Measurements from ENCODE around the gene RAB37.

RAB37 gene, protein sequence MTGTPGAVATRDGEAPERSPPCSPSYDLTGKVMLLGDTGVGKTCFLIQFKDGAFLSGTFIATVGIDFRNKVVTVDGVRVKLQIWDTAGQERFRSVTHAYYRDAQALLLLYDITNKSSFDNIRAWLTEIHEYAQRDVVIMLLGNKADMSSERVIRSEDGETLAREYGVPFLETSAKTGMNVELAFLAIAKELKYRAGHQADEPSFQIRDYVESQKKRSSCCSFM

DNA sequence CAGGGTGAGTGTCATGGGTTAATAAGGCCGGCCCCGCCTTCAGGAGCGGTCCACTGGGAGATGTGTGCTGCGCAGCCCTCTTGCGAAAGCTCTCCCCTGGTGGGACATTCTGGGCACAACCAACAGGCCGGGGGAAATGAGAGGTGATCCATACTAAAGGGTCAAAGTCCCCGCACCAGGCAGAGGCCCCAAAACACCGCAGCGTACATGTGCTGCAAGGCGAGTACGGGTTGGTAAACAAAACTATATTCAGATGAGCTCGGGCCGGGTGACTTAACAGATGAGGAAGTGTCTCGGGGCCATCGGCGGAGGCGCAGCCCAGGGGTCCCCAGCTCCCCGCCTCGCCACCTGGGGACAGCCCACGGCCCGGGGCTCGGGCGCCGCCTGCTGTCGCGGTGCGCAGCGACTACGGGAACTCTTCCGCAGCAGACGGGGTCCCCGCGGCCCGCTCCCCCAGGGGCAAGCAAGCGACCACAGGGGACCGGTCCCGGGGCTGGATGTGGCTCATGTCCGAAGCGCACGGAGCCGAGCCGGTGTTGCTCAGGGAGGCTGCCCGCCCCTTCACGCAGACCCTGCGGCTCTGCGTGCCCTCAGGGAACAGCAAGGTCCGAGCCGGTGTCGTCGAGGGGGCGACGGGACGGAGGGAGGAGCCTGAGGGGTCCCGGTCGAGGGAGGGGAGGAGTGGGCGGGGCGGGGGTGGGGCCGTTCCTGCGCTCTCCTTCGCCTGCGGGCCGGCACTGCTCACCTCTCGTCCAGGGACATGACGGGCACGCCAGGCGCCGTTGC is at the start of gene RAB37:
Gene RAB37, plus strand, starts transcription at position 744 of the 786 bp plus-strand sequence. Its CDS starts 17 bp downstream, at position 761.
- DNase-seq, result no peak

DNA sequence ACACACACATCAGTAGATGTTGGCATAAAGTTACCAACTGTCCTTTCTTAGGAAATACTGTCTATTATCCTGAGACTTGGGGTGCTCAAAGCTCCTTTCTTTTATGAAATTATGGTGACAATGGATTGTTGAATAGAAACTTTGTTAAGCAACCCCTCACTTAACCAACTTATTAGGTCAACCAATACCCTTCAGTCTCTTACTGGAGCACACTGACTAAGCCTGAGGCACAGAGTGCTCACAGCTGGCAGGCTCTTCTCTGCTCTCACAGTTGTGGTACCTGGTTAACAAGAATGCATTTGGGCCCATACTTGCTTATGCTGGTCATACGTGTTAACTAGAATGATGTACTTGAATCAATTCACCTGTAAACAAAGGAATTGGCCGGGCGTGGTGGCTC is 49.2 kb upstream of the RAB37 start:
- DNase-seq, result no peak

DNA sequence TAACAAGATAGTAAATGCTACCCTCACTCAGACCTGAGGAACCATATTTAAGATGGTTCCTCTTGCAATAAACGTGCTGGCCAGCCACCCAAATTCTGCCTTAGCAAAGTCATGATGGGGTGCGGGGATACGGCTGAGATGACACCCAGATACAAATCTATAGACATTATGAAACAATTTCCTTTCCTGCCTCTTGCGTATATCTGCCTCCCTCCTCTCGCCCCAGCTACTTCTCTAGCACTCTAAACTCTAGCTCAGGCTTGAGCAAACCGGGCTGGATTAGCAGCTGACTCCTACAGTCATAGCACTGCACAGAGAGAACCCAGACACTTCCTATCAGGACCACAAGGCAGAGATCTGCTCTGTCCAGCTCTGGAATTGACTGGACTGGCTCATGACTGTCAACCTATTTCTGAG is 46.6 kb upstream of the RAB37 start:
- no peak for DNase-seq

DNA sequence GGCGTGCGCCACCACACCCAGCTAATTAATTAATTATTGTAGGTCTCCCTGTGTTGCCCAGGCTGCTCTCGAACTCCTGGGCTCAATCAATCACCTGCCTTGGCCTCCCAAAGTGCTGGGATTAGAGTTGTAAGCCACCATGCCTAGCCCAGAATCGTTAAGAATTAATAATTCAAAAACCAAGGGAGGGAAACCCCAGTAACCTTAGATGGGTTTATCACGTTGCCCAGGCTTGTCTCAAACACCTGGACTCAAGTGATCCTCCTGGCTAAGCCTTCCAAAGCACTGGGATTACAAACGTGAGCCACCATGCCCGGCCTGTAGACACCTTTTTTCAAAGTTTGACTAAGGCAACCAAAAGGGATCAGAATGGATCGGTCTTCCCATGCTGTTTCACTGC is 45.9 kb upstream of the RAB37 start:
- DNase-seq, result no peak

DNA sequence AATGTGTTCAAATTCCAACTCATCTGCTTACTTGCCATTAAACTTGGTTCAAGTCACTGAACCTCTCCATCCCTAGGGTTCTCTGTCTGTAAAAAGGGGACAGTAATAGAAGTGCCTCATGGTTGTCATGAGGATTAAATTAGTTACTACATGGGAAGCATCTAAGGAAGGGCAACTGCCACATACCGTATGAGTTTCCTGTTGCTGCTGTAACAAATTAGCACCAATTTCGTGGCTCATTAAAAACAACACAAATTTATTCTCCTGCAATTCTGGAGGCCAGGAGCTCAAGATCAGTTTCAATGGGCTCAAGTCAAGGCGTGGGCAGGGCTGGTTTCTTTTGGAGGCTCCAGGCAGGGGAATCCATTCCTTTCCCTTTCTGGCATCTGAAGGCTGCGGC is 43.0 kb upstream of the RAB37 start:
- DNase-seq, result no peak

DNA sequence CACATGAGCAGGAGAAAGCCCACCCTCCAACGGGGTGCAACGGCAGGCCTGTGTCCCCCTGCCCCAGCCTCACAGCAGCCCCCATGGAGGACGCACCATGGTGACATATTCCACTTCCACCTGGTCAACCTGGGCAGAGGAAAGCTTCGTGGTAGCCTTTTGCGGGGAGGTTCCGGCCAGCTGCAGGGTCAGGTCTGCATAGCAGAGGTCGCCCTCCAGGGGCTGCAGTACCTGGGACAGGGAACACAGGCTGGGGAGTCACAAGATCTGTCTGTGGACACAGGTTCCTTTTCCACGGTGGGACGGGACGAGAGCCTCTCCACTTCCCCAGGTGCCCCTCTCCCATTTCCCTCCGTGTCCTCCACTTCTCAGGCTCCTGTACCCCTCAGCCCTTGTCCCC is 41.4 kb upstream of the RAB37 start:
- no peak for DNase-seq

DNA sequence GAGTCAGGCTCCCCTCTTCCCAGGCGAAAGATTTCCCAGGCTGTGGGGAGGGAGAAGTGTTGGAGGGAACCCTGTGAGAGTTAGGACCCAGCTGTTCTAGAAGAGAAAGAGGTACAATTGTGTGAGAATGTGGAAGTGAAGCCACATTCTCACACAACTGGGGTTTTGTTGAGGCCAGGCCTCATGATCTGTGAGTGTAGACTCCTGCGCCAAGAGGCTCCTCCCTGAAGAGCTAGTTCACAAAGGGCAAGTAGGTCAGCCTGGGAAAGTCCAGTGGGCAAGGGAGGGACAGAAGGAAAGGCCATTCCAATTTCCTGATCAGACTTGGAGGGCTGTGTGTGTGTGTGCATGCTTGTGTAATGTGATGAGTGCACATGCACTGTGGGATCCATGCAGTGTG is 39.5 kb upstream of the RAB37 start:
- no peak for DNase-seq

DNA sequence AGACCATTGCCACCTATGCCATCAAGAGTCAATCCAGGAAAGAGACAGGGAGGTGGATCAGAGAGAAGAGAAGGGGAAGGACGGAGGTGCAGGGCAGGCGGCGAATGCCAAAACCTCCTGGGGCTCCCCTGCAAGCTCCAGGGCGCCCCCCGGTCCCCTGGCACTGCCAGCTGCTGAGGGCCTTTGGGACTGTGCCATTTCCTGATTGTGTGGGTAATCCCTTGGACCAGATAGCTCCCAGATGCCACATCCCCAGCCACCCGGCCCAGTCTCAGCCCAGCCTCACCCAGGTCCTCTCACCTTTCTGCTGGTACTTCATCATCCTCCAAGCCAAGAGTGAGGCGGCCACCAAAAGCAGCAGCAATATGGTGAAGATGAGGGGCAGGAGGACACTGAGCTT is 39.0 kb upstream of the RAB37 start:
- DNase-seq, result no peak

DNA sequence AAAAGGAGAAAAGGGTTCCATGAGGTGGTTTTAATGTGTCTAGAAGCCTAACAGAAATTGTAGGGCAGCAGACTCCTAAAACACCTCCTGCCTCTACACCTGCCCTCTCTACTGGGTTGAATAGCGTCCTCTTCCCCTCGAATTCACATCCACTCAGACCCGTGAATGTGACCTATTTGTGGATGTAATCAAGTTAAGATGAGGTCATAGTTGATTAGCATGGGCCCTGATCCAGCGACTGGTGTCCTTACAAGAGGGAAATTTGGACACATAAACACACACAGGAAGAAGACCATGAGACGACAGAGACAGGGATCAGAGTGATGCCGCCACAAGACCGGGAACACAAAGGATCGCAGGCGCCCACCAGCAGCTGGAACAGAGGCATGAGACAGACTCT is 37.8 kb upstream of the RAB37 start:
- DNase-seq, result no peak

DNA sequence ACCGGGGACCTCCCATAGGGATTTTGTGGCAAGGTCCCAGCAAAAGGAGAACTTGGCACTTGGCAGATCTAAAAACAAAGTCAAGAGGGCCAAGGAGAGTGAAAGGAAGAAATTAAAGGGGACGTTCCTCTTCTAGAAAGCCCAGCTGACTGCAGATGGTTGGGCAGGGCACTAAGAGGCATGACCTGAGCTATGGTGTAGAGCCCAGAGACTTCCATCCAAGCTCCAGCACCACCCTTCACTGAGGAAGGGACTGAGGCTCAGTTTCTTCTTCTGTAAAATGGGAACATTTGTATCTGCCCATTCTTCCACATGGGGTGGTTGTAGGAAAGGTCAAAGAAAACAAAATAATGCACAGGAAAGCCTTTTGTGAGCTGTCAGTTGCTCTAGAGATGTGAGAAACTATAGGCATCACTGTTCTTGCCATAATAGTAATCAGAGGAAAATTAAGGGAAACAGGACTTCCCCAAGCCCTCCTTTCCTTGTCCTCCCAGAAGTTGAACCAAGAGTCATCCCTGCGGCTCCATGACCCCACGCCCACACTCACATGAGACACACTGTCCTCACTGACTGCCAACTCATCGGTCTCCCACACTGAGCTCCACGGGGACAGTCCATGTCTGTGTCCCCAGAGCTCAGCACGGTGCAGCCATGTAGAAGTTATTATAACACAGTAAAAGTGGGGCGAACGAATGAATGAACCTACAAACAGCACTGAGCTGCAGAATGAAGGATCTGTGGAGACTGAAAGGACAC is 34.8 kb upstream of the RAB37 start:
- no peak for DNase-seq

DNA sequence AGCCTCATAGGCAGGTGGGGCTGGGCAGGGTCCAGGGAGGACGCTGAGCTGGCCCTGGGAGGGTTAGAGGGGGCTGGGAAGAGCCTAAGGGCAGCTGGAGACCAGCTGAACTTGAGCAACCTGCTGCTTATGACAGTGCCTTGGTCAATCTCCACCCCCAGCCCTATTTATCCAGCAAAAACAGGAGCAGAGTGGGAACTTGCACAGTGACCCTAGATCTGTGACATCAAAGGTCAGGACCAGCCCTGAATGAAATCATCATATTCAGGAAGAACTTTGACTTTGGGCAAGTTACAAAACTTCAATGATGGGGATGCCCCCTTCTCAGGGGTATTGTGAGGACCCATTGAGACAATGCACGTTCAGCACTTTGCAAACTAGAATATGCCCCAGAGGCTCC is 33.7 kb upstream of the RAB37 start:
- DNase-seq, result no peak

DNA sequence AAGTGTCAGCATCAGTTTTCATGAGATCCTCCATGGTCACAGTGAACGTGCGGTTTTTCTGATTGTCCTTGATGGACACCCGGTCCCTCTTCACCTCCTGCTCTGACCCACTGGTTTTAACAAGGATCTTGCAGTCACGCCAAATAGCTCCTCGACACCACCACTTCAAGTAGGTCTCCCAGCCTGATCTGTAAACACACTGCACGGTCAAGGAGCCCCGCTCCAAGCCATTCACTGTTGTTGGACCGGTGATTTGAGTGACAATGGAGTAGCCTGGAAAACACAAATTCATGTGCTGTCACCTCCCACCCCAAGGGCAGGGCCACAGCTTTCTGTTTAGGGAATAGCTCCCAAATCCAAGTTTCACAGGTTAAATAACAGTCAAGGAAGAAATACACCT is 32.5 kb upstream of the RAB37 start:
- no peak for DNase-seq

DNA sequence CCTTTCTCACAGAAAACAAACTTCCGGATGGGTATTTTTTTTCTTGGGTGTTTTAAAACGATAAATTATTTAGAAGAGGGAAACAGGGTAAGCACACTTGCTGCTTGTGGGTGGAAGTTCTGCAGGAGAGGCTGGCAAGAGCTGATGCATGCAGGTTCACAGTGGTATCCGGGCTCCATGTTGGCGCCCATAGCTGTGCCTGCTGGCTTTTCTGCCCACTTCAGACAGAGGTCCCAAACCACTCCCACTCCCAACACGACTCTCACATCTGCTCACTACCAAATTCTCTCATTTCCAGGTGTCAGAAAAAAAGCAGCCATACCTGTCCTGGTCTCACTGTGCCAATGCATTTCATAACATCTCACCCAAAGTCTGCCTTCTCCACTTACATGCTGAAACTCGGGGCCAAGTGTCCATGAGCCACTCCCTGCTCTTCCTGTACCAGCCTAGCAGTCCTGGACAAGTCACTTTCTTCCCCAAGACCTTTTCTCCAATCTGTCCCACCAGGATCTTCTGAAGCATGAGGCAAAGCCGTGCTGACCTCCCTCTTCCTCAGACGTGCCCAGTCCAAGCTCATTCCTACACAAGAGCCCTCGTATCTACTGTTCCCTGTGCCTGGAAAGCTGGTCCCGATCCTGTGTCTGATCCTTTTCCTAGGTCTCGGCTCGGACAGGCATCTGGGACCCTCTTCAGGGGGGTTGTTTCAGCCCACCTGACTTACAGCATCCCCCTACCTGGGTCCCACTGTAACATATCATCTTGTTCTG is 25.8 kb upstream of the RAB37 start:
- no peak for DNase-seq

DNA sequence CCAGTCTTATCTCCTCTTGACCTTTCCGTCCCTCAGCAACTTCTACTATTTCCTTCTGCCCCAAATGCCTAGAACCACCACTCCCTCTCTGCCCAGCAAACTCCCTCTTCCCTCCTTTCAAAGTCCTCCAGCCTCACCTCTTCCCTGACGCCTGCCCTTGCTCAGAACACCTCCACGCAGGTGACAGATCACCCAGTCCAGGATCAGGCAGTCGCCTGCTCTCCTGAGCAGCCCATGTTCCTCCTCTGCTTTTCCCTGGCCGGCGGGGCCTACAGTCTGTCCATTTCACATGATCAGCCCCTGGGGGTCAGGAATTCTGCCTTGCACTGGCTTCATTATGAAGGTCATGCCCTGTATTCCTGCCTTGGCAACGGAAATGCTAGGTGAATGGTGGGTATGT is 24.8 kb upstream of the RAB37 start:
- no peak for DNase-seq

DNA sequence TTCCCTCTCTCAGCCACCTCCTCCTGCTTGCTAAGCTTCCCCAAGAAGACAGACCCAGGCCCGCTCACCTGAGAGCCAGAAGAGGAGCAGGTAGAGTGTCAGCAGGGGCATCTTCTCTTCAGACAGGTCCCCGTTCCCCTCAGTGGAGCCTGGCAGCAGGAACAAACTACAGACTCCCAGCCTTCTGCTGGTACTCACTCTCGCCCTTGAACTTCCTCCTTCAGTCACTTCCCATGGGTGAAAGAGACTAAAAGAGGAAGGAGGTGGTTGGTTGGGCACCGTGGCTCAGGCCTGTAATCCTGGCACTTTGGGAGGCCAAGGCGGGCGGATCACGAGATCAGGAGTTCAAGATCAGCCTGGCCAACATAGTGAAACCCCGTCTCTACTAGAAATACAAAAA is 24.3 kb upstream of the RAB37 start, which contains the start of gene CD300LF:
Gene CD300LF, minus strand, starts transcription at position 168 of the 400 bp plus-strand sequence. Its CDS starts 57 bp downstream, at position 111.
- DNase-seq, result no peak

DNA sequence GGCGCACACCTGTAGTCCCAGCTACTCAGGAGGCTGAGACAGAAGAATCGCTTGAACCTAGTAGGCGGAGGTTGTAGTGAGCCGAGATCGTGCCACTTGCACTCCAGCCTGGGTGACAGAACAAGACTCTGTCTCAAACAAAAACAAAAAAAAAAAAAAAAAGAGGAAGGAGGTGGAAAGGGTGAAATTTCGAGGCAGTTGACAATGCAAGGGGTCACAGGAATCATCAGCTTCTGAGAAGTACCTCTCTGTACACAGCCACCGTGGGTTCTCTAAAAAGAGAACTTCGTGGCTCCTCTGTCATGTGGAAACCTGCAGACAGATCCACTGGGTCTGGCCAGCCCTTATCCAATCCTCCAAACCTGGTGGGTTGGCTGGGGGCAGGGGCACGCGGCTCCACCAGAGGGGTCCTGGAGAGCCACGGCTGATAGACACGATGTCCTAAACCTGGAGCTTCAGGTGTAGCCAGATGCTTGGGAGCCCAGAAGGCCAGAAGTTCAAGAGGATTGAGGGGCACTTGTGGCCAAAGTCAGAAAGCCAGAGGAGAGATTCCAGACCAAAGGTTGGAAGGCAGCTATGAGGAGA is 23.8 kb upstream of the RAB37 start:
- no peak for DNase-seq

DNA sequence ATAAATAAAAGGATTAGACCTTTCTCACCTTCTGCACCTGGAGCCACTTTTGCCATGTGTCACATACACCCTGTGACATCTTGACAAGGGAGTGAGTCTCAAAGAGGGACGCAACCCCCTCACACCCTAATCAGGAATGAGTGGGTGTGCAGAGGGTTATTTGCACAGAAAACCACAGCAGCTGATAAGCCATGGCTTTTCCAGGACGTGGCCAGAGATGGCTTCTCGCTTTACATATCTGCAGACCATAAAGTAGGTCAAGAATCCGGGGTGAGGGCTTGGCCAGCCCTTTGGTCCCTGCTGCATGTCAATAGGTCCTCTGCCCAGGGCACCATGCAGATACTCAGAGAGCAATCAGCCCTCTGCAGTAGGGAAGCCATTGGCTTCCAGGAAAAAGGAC is 21.9 kb upstream of the RAB37 start:
- no peak for DNase-seq

DNA sequence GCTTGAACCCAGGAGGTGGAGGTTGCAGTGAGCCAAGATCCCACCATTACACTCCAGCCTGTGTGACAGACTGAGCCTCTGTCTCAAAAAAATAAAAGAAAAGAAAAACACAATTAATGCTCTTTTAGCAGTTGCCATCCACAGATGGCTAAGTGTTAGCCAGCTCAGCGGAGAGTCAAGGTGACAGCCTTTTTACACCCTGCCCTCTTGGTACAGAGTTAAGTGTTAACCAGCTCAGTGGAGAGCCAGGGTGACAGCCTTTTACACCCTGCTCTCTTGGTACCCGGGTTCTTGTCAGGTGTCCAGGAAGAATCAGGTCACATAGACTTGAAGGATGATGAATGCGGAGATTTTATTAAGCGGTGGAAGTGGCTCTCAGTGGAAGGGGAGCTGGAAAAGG is 16.6 kb upstream of the RAB37 start:
- no peak for DNase-seq

DNA sequence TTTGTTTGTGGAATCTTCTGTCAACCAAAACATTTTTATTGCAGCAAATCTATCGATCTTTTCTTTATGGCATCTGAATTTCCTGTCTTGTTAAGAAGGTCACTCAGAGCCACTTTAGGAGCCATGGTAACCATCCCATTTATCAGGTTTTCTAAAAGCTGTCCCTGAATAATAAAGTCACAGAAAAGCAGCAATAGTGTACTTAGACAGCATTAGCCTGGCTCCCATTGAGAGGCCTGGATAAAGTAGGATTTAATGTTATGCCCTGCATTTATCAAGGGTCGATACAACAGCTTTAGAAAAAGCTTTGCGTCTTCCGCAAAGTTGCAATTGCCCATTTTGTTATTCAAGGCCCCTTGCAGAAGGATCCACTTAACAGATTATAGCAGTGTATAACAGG is 14.3 kb upstream of the RAB37 start:
- no peak for DNase-seq

DNA sequence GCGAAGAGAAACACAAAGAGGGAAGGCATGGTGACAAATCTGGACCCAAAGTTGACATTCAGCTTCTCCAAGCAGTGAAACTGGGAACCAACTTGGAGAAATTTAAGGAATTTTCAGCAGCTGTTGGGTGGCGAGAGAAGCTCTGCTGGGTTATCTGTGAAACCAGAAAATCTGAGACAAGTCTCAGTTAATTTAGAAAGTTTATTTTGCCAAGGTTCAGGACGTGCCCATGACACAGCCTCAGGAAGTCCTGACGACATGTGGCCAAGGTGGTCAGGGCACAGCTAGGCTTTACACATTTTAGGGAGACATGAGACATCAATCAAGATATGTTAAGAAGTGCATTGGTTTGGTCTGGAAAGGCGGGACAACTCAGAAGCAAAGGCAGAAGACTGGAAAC is 13.2 kb upstream of the RAB37 start:
- no peak for DNase-seq

DNA sequence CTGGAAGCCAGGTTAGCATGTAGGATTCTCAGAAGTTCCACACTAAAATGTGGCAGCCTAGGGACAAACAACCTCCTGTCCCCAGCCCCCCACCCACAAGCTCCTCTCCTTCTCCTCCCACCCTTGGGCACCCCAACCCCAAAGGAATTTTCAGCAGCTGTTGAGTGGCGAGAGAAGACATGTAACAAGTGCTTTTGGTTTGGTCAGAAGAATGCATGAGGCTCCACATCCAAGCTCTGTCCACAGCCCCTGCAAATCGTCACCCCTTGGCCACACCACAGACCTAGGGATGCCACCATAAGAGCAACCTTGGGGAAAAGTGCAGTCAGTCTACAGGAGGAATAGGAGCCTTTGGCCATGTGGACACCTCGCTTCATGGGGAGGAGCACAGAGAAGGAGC is 11.9 kb upstream of the RAB37 start:
- DNase-seq, result no peak

DNA sequence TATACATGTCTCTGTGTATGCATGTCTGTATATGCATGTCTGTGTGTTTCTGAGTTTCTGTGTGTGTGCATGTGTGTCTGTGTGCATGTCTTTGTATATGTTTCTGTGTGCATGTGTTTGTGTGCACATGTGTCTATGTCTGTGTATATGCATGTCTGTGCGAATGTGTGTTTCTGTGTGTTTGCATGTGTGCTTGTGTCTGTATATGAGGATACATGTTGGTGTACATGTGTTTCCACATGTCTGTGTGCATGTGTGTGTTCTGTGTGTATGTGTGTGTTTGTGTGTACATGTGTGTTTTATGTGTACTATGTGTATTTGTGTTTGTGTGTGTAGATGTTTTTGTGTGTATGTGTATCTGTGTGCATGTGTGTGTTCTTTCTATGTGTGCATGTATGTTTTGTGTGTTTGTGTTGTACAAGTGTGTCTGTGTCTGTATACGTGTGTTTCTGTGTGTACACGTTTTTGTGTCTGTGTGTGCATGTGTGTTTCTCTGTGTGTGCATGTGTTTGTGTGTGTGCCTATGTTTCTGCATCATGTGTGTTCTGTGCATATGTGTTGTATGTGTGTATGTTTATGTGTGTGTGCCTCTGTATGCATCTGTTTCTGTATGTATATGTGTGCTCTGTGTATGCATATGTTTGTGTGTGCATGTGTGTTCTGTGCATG is 8.9 kb upstream of the RAB37 start:
- DNase-seq, result no peak
